Esophagus muscularis mucosa (tissue), 3 donors: ENCODE results near the gene RHBDL1.

ENCODE experiments used
- POLR2A ChIP-seq: fragments of 450-650 bp; IDR thresholded peaks from one replicate; pipeline ENCODE4 v1.6.1; 2017; ENCODE audit warnings: antibody characterized with exemption, moderate library complexity, mild to moderate bottlenecking, low read depth
- TF ChIP-seq, protein P1 (sequence below), 3 experiments: fragments of 200-600 bp in 2 of 3; fragments of 450-650 bp in 1 of 3; sonication (generic) in 2 of 3; IDR thresholded peaks; one replicate each; pipeline ENCODE4 v1.5.1; 2017 to 2019; ENCODE audit warnings: antibody characterized with exemption in 3 of 3, mild to moderate bottlenecking in 2 of 3, moderate library complexity in 1 of 3

DNA sequence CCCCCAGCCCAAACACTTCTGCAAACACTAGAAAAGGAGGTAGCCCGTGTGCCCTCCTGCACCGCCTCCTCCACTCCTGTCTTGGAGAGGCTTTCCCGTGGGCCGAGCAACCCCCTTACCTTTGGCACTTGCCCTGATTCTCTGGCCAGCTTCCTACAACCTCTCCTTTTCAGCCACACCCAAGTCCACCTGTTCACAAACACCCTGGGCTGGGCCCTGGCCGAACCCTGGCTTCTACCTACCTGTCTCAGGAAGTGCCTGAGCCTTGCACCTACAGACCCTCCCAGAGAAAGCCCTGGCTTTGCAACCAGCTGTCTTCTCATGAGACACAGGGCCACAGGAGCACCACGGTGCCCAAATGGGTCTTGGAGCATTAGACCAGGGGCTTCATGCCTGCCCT lies 43.5 kb downstream of the RHBDL1 start:
- TF ChIP-seq, protein P1, sequence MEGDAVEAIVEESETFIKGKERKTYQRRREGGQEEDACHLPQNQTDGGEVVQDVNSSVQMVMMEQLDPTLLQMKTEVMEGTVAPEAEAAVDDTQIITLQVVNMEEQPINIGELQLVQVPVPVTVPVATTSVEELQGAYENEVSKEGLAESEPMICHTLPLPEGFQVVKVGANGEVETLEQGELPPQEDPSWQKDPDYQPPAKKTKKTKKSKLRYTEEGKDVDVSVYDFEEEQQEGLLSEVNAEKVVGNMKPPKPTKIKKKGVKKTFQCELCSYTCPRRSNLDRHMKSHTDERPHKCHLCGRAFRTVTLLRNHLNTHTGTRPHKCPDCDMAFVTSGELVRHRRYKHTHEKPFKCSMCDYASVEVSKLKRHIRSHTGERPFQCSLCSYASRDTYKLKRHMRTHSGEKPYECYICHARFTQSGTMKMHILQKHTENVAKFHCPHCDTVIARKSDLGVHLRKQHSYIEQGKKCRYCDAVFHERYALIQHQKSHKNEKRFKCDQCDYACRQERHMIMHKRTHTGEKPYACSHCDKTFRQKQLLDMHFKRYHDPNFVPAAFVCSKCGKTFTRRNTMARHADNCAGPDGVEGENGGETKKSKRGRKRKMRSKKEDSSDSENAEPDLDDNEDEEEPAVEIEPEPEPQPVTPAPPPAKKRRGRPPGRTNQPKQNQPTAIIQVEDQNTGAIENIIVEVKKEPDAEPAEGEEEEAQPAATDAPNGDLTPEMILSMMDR (IDR thresholded peaks at IDR 0.05), result no peak
- no peak for TF ChIP-seq POLR2A
